HG03520 (cell line): Measurements from ENCODE around the gene POC1A.

ENCODE experiments used
- ATAC-seq: cut with Tn5 transposase; IDR thresholded peaks from one replicate; pipeline ENCODE4 v1.9.1; 2021; ENCODE audit warnings: mild to moderate bottlenecking, moderate library complexity; ENCODE audit not compliant: unreplicated experiment

POC1A gene

GRCh38 chr3:52108302-52109232 lies 45.7 kb downstream of the POC1A start:
- ATAC-seq = no peak

- ATAC-seq = no peak
Measured at GRCh38 chr3:52106951-52107611, 47.1 kb downstream of the POC1A start.

GRCh38 chr3:52104684-52105640 lies 49.3 kb downstream of the POC1A start:
- ATAC-seq = no peak

GRCh38 chr3:52102934-52103333 lies 51.3 kb downstream of the POC1A start:
- no peak for ATAC-seq

GRCh38 chr3:52099001-52099401 lies 55.2 kb downstream of the POC1A start:
- no peak for ATAC-seq

- ATAC-seq = no peak
Measured at GRCh38 chr3:52097851-52098507, 56.2 kb downstream of the POC1A start.

- no peak for ATAC-seq
Measured at GRCh38 chr3:52095990-52096775, 58.0 kb downstream of the POC1A start.

GRCh38 chr3:52094571-52095485 lies 59.4 kb downstream of the POC1A start:
- no peak for ATAC-seq

- no peak for ATAC-seq
Measured at GRCh38 chr3:52093756-52094545, 60.3 kb downstream of the POC1A start.

GRCh38 chr3:52092891-52093290 lies 61.3 kb downstream of the POC1A start:
- ATAC-seq = no peak

- ATAC-seq = no peak
Measured at GRCh38 chr3:52092271-52092660, 62.0 kb downstream of the POC1A start.

- ATAC-seq = no peak
Measured at GRCh38 chr3:52091586-52092270, 62.5 kb downstream of the POC1A start.

- no peak for ATAC-seq
Measured at GRCh38 chr3:52090933-52091468, 63.2 kb downstream of the POC1A start.

GRCh38 chr3:52090131-52090932 lies 63.9 kb downstream of the POC1A start:
- no peak for ATAC-seq

GRCh38 chr3:52089691-52090090 lies 64.5 kb downstream of the POC1A start:
- ATAC-seq = no peak
